Keratinocyte (primary cell): ENCODE results near the gene RHBDD1. TPM values are rescaled to one million over a fixed set of nuclear protein-coding genes. Genes with fewer than 3 reads are reported as not detected.

Experiments
- DNase-seq: peaks from one replicate; pipeline ENCODE4 v3.0.0-alpha.2; 2011; ENCODE audit warnings: low read depth, missing footprints, low spot score
- FAIRE-seq: peaks from 2 replicates; lab custom pipeline; 2011; peaks lifted over from hg19 to GRCh38; lab: Jason Lieb, UNC
- H2AFZ ChIP-seq: 2 replicates; pipeline ENCODE4 v1.6.0; 2012; ENCODE audit warnings: low read length, control low read depth, inconsistent platforms; ENCODE audit not compliant: control insufficient read depth
- H3K27ac ChIP-seq: 2 replicates; pipeline ENCODE4 v1.5.1; 2011; ENCODE audit warnings: low read length; ENCODE audit not compliant: control insufficient read depth, insufficient read depth
- H3K27me3 ChIP-seq: 3 replicates; pipeline ENCODE4 v1.6.0; 2011; ENCODE audit warnings: low read length; ENCODE audit not compliant: control insufficient read depth, insufficient read depth; ENCODE audit errors: extremely low read depth
- H3K36me3 ChIP-seq, 2 experiments: 2 replicates in 1 of 2; 3 replicates in 1 of 2; pipeline ENCODE4 v1.5.1; 2011; ENCODE audit warnings: low read length in 2 of 2, mild to moderate bottlenecking in 1 of 2; ENCODE audit not compliant: control insufficient read depth in 2 of 2, insufficient read depth in 2 of 2; ENCODE audit errors: extremely low read depth in 1 of 2
- H3K4me1 ChIP-seq: 3 replicates; pipeline ENCODE4 v1.5.1; 2011; ENCODE audit warnings: low read length; ENCODE audit not compliant: control insufficient read depth, insufficient read depth; ENCODE audit errors: extremely low read depth
- H3K4me2 ChIP-seq: 3 replicates; pipeline ENCODE4 v1.6.0; 2011; ENCODE audit warnings: low read depth, low read length; ENCODE audit not compliant: control insufficient read depth, insufficient read depth; ENCODE audit errors: extremely low read depth
- H3K4me3 ChIP-seq, 3 experiments: fragments of 200-600 bp in 1 of 3; sonication (generic) in 1 of 3; 2 replicates in 2 of 3; 3 replicates in 1 of 3; pipeline ENCODE4 v1.5.1; 2011 to 2016; ENCODE audit warnings: low read length in 3 of 3, mild to moderate bottlenecking in 3 of 3, control low read depth in 2 of 3, inconsistent platforms in 1 of 3, low read depth in 1 of 3, mixed read lengths in 1 of 3, mixed run types in 1 of 3, moderate library complexity in 1 of 3; ENCODE audit not compliant: control insufficient read depth in 2 of 3, insufficient read depth in 2 of 3; ENCODE audit errors: extremely low read depth in 1 of 3
- H3K79me2 ChIP-seq: 2 replicates; pipeline ENCODE4 v1.6.0; 2012; ENCODE audit warnings: low read length; ENCODE audit not compliant: control insufficient read depth, insufficient read depth
- H3K9ac ChIP-seq: 3 replicates; pipeline ENCODE4 v1.6.0; 2011; ENCODE audit warnings: low read length; ENCODE audit not compliant: control insufficient read depth, insufficient read depth; ENCODE audit errors: extremely low read depth
- H3K9me1 ChIP-seq: 3 replicates; pipeline ENCODE4 v1.6.0; 2011; ENCODE audit warnings: low read length; ENCODE audit not compliant: control insufficient read depth, insufficient read depth; ENCODE audit errors: extremely low read depth
- H3K9me3 ChIP-seq: 2 replicates; pipeline ENCODE4 v1.5.1; 2012; ENCODE audit warnings: low read depth, low read length; ENCODE audit not compliant: control insufficient read depth
- H4K20me1 ChIP-seq: 3 replicates; pipeline ENCODE4 v1.6.0; 2011; ENCODE audit warnings: low read length; ENCODE audit not compliant: control insufficient read depth, insufficient read depth; ENCODE audit errors: extremely low read depth
- CTCF ChIP-seq, 3 experiments: IDR thresholded peaks in 1 of 3; conservative IDR thresholded peaks in 1 of 3; optimal IDR thresholded peaks in 1 of 3; 2 replicates in 2 of 3; 3 replicates in 1 of 3; pipeline versions ENCODE3 to v1.5.1; 2011; ENCODE audit warnings: low read length in 3 of 3, mild to moderate bottlenecking in 3 of 3, moderate library complexity in 2 of 3, control low read depth in 1 of 3, inconsistent platforms in 1 of 3; ENCODE audit not compliant: insufficient read depth in 2 of 3; ENCODE audit errors: extremely low read depth in 1 of 3
- EZH2 ChIP-seq: IDR thresholded peaks from one replicate; pipeline ENCODE4 v1.6.1; 2012; ENCODE audit warnings: inconsistent platforms, mild to moderate bottlenecking, low read length, moderate library complexity
- dilution Hi-C: fragments of 300-500 bp; cut with MboI; formaldehyde crosslinking; loops from one replicate; pipeline ENCODE4 v1.7.0; 2020; ENCODE audit warnings: low sequenced_read_pairs; ENCODE audit not compliant: extremely low pct_ligation_motif_present
- polyA plus RNA-seq, 5 experiments: library from polyadenylated mRNA; depleted of rRNA in 3 of 5; stranded (reverse) in 3 of 5; stranded (forward) in 1 of 5; unstranded in 1 of 5; fragments of >200 nt; gene quantifications; 1 replicate in 1 of 5; 2 replicates in 3 of 5; 3 replicates in 1 of 5; pipeline versions ENCODE4 v1.2.1 to v1.2.3, GENCODE V29; 2011 to 2012; ENCODE audit warnings: missing spikeins in 2 of 5, low read depth in 1 of 5, low replicate concordance in 1 of 5

Gene RHBDD1
- polyA plus RNA-seq, 1 donor (not counting 4 experiments of a cell fraction or from before 2014, with no cell fraction given), result 27.8 TPM

- Histone ChIP-seq H3K4me1 (peaks cover 19% of the 10 kb centered on the region), H3K9me1 (no peaks in the 10 kb centered on the region), H3K27me3 (no peaks in the 10 kb centered on the region), H3K9me3 (no peaks in the 10 kb centered on the region), H3K36me3 (peaks cover under 1 to 2% of the 10 kb centered on the region in 2 experiments), H4K20me1 (no peaks in the 10 kb centered on the region), H3K9ac (no peak overlapping the region), H2AFZ (no peak overlapping the region), H3K4me2 (no peak overlapping the region), H3K79me2 (peaks cover 18% of the 10 kb centered on the region), H3K27ac (no peak overlapping the region), H3K4me3 (no peak overlapping the region)
- FAIRE-seq, result peak; percentile 39
- TF ChIP-seq EZH2 (no peak), CTCF (optimal IDR thresholded peaks at IDR 0.05 in 1 of 3, IDR thresholded peaks at IDR 0.05 in 1 of 3, conservative IDR thresholded peaks at IDR 0.05 in 1 of 3; ENCODE audit: extremely low read depth in 1 of 3, insufficient read depth in 2 of 3, low read length in 3 of 3) (peak in 2 of 3 experiments; percentile 16 to 64)
- DNase-seq, result no peak
- dilution Hi-C loops, result loop anchor here (25.0 kb wide), 1 partner anchor 1140 kb away; no protein-coding TSS in a partner anchor
These were observed 33.3 kb upstream of the RHBDD1 start for GRCh38 chr2:226802573-226802972.

GRCh38 chr2:226803410-226803809, 32.4 kb upstream of the RHBDD1 start:
- dilution Hi-C loops, result loop anchor here (25.0 kb wide), 1 partner anchor 1141 kb away; no protein-coding TSS in a partner anchor
- Histone ChIP-seq H3K4me2 (no peak overlapping the region), H3K9me1 (no peaks in the 10 kb centered on the region), H3K9ac (no peak overlapping the region), H3K9me3 (no peaks in the 10 kb centered on the region), H3K27ac (no peak overlapping the region), H2AFZ (no peak overlapping the region), H4K20me1 (no peaks in the 10 kb centered on the region), H3K36me3 (no peaks in the 10 kb centered on the region), H3K4me3 (no peak overlapping the region), H3K4me1 (peaks cover 12% of the 10 kb centered on the region), H3K79me2 (peaks cover 9% of the 10 kb centered on the region), H3K27me3 (no peaks in the 10 kb centered on the region)
- DNase-seq, result no peak
- TF ChIP-seq EZH2 (no peak), CTCF (optimal IDR thresholded peaks at IDR 0.05 in 1 of 3, IDR thresholded peaks at IDR 0.05 in 1 of 3, conservative IDR thresholded peaks at IDR 0.05 in 1 of 3; ENCODE audit: extremely low read depth in 1 of 3, insufficient read depth in 2 of 3, low read length in 3 of 3) (no peak)
- no peak for FAIRE-seq
